Measurements from ENCODE around the gene HPSE2.

The HPSE2 gene

GRCh38 chr10:98424295-98425254 lies 811.1 kb downstream of the HPSE2 start:
- no peak for DNase-seq

GRCh38 chr10:98423691-98424120 lies 811.9 kb downstream of the HPSE2 start:
- no peak for DNase-seq

- no peak for DNase-seq
Measured at GRCh38 chr10:98422182-98422581, 813.5 kb downstream of the HPSE2 start.

- no peak for DNase-seq
Measured at GRCh38 chr10:98420786-98421185, 814.9 kb downstream of the HPSE2 start.

- DNase-seq, result no peak
Measured at GRCh38 chr10:98419469-98420261, 816.0 kb downstream of the HPSE2 start.

GRCh38 chr10:98418665-98419468 lies 816.8 kb downstream of the HPSE2 start:
- no peak for DNase-seq

GRCh38 chr10:98417973-98418664 lies 817.5 kb downstream of the HPSE2 start:
- no peak for DNase-seq

- no peak for DNase-seq
Measured at GRCh38 chr10:98417481-98417959, 818.1 kb downstream of the HPSE2 start.

GRCh38 chr10:98416606-98417388 lies 818.9 kb downstream of the HPSE2 start:
- no peak for DNase-seq

- no peak for DNase-seq
Measured at GRCh38 chr10:98415731-98416119, 819.9 kb downstream of the HPSE2 start.

GRCh38 chr10:98414932-98415730 lies 820.5 kb downstream of the HPSE2 start, which contains the start of gene PYROXD2:
Gene PYROXD2 (minus strand): TSS chr10:98415182. CDS start chr10:98415135, 47 bp downstream.
- DNase-seq, result peak; percentile 21 to 66

GRCh38 chr10:98414578-98414931 lies 821.1 kb downstream of the HPSE2 start:
- DNase-seq, result no peak

GRCh38 chr10:98411768-98412167 lies 823.9 kb downstream of the HPSE2 start:
- DNase-seq, result no peak

- no peak for DNase-seq
Measured at GRCh38 chr10:98411166-98411565, 824.5 kb downstream of the HPSE2 start.

- no peak for DNase-seq
Measured at GRCh38 chr10:98410759-98411158, 824.9 kb downstream of the HPSE2 start.

GRCh38 chr10:98410135-98410743 lies 825.4 kb downstream of the HPSE2 start:
- no peak for DNase-seq

- no peak for DNase-seq
Measured at GRCh38 chr10:98408799-98409198, 826.9 kb downstream of the HPSE2 start.

GRCh38 chr10:98407744-98408241 lies 827.9 kb downstream of the HPSE2 start:
- no peak for DNase-seq

Measured in NCI-H524 (cell line).